ENCODE results near the gene SLCO1B1.
"Not testable (repeated sequence)": the region's sequence is repeated elsewhere in the genome, so short reads cannot be mapped to it uniquely, and the experiment has no call there.

Gene SLCO1B1, protein sequence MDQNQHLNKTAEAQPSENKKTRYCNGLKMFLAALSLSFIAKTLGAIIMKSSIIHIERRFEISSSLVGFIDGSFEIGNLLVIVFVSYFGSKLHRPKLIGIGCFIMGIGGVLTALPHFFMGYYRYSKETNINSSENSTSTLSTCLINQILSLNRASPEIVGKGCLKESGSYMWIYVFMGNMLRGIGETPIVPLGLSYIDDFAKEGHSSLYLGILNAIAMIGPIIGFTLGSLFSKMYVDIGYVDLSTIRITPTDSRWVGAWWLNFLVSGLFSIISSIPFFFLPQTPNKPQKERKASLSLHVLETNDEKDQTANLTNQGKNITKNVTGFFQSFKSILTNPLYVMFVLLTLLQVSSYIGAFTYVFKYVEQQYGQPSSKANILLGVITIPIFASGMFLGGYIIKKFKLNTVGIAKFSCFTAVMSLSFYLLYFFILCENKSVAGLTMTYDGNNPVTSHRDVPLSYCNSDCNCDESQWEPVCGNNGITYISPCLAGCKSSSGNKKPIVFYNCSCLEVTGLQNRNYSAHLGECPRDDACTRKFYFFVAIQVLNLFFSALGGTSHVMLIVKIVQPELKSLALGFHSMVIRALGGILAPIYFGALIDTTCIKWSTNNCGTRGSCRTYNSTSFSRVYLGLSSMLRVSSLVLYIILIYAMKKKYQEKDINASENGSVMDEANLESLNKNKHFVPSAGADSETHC

DNA sequence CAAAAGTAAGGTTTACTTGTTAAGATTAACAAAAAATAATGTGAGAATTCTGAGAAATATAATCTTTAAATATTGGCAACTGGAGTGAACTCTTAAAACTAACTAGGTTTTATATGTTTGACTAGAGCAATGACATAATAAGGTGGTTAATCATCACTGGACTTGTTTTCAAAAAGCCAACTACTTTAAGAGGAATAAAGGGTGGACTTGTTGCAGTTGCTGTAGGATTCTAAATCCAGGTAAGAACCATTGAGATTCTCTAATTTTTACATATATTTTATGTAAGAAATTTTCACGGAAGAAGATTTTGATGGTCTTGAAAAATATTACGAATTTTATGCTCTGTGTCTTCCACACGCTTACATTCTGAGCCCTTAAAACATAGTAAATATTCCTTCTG is at the start of gene SLCO1B1:
SLCO1B1 (plus strand) TSS at position 197 of the 400 bp plus-strand sequence. CDS start 10,381 bp downstream, outside the sequence.
- no peak for DNase-seq

DNA sequence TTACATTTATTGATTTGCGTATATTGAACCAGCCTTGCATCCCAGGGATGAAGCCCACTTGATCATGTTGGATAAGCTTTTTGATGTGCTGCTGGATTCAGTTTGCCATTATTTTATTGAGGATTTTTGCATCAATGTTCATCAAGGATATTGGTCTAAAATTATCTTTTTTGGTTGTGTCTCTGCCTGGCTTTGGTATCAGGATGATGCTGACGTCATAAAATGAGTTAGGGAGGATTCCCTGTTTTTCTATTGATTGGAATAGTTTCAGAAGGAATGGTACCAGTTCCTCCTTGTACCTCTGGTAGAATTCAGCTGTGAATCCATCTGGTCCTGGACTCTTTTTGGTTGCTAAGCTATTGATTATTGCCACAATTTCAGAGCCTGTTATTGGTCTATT is 46.2 kb upstream of the SLCO1B1 start:
- not testable (repeated sequence) for DNase-seq

DNA sequence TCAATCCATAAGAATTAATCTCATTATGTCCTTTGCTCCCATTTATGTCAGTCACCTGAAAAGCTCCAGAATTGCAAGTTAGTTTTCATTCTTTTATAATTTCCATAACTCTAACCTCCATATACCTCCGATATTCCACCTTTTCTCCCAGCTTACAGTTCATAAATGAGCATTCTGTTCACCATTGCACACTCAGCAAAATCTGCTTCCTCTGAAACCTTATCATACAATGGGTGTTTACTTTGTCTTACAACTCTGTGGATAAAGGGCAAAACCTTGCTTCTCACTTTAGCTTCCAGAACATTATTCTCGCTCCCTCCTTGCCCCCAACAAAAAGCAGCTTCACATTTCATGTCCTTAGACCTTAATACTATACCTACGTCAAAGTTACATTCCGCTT is 19.3 kb upstream of the SLCO1B1 start:
- no peak for DNase-seq

DNA sequence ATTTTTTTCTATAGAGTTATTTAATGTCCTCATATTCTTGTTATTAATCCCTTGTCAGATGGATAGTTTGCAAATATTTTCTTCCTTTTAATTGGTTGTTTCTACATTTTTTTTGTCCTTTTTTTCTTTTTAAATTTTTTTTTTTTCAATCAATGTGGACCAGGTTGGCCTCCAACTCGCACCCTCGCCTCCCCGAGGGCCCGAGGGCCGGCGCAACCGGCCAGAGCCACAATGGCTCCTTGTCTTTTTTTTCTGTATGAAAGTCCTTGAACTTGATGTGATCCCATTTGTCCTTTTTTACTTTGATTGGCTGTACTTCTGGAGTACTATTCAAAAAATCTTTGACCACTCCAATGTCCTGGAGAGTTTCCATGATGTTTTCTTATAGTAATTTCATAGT is 17.7 kb upstream of the SLCO1B1 start:
- no peak for DNase-seq

DNA sequence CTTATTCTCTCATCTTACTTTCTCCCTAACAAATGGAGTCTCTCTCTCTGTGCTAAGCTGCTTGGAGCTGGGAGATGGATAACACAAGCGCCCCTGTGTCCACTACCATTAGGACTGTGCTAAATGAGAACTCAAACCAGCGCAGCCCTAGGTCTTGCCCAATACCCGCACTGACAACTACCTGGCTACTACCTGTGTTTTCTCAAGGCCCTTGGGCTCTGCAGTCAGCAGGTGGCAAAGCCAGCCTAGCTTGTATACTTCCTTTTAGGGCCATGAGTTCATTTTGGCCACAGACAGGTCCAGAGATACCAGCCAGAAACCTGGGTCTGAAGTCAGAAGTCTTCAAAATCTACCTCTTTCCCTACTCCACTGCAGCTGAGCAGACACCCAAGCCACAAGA is 13.0 kb upstream of the SLCO1B1 start:
- DNase-seq = no peak

DNA sequence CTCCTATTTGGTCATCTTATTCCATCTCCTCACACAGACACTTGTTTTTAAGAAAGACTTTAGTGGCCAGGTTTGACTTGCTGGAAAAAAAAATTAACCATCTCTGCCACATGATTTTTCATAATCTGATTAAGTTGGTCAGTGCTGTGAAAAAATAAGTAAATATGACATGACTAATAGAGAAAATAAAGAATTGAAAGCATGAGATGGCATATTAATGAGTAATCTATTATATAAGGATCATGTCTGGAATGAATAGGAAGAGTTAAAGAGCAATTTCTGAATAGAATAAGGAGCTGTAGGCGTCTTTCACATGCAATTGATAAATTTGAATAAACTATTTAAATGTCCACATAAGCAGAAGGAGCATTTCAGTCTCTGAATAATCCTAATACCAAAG is 12.2 kb upstream of the SLCO1B1 start:
- DNase-seq = no peak

DNA sequence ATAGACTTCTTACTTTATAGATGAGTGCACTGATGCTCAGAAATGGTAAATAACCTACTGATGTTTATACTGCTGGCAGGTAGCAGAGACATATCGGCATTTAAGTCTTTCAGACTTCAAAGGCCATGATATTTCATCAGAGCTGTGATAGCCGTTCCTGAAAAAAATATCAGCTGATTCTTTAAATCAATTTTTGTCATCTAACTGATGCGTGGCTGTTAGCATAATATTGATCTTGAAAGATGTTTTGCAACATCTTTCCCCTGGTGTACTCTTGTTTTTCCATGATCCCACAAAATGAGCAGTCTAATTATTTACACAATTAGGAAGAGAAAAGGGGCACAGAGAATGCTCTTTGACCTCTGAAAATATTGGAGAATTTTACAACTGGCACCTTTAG is 1.6 kb upstream of the SLCO1B1 start:
- DNase-seq = no peak

DNA sequence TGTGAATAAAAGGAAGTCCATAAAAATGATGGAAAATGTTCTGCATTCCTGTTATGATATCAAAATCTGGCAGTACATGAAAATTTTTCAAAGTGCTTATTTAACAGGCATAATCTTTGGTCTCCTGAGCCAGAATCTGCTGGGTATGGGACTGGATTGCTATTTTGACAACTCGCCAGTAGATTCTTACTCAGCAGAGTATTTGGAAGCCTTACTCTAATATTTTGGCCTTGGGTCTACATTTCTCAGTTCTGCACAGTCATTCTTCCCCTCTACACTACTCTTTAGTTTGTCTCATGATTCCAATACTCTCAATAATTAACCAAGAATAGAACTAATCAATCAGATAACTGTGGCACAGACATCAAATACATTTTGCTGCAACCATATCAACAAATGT is 1.1 kb upstream of the SLCO1B1 start:
- DNase-seq = no peak

DNA sequence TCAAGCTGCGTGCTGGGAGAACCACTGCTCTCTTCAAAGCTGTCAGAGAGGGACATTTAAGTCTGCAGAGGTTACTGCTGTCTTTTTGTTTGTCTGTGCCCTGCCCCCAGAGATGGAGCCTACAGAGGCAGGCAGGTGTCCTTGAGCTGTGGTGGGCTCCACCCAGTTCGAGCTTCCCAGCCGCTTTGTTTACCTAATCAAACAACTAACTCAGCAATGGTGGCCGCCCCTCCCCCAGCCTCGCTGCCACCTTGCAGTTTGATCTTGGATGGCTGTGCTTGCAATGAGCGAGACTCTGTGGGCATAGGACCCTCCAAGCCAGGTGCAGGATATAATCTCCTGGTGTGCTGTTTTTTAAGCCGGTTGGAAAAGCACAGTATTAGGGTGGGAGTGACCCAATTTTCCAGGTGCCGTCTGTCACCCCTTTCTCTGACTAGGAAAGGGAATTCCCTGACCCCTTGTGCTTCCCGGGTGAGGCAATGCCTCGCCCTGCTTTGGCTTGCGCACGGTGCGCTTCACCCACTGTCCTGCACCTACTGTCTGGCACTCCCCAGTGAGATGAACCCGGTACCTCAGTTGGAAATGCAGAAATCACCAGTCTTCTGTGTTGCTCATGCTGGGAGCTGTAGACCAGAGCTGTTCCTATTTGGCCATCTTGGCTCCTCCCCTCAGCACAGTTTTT is 6.5 kb downstream of the SLCO1B1 start:
- not testable (repeated sequence) for DNase-seq

DNA sequence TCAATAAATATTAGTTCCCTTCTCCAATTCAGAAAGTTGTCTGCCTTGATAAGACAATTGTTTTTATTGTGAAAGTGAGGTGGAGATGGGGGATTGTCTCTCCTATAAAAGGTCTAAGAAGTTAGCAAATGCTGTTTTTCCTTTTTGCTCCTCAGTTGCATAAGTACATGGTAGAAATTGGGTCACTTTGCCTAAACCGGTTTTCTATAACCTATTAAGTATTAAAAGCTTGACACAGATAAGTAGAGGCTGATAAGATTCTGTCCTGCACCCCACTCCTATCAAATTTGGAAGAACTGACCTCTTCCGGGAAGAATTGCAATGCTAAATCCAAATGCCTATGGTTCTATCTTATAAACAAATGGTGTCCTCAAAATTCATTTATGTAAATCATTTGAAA is 7.0 kb downstream of the SLCO1B1 start:
- no peak for DNase-seq

DNA sequence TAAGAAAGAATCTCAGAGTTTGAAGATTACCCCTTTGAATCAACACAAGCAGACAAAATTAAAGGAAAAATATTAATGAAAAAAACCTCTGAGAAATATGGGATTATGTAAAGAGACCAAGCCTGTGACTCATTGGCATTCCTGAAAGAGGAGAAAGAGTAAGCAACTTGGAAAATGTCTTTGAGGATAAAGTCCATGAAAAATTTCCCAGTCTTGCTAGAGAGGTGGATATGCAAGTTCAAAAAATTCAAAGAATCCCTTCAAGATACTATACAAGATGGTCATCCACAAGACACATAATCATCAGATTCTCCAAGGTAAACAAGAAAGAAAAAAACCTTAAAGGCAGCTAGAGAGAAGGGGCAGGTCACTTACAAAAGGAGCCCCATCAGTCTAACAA is 13.3 kb downstream of the SLCO1B1 start:
- DNase-seq = no peak

DNA sequence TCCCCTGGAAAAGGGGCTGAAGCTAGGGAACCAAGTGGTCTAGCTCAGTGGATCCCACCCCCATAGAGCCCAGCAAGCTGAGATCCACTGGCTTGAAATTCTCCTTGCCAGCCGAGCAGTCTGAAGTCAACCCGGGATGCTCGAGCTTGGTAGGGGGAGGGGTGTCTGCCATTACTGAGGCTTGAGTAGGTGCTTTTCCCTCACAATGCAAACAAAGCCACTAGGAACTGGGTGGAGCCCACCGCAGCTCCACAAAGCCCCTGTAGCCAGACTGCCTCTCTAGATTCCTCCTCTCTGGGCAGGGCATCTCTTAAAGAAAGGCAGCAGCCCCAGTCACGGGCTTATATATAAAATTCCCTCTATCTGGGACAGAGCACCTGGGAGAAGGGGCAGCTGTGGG is 18.9 kb downstream of the SLCO1B1 start:
- not testable (repeated sequence) for DNase-seq

DNA sequence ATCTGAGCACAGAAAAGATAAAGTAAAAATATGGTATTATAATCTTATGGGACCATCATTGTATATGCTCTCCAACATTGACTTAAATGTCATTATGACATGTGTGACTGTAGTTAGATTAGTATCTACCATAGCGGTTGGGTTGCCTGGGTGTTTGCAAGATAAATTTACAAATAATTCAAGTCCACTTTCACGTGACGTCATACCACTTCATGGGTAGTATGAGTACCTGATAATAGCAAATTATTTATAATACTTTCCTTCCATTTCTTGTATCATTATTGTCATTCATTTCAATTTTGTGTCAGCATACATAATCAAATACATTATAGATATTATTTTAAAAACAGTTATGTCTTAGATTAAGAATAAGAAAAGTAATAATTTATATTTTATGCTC is 20.2 kb downstream of the SLCO1B1 start:
- DNase-seq = no peak

DNA sequence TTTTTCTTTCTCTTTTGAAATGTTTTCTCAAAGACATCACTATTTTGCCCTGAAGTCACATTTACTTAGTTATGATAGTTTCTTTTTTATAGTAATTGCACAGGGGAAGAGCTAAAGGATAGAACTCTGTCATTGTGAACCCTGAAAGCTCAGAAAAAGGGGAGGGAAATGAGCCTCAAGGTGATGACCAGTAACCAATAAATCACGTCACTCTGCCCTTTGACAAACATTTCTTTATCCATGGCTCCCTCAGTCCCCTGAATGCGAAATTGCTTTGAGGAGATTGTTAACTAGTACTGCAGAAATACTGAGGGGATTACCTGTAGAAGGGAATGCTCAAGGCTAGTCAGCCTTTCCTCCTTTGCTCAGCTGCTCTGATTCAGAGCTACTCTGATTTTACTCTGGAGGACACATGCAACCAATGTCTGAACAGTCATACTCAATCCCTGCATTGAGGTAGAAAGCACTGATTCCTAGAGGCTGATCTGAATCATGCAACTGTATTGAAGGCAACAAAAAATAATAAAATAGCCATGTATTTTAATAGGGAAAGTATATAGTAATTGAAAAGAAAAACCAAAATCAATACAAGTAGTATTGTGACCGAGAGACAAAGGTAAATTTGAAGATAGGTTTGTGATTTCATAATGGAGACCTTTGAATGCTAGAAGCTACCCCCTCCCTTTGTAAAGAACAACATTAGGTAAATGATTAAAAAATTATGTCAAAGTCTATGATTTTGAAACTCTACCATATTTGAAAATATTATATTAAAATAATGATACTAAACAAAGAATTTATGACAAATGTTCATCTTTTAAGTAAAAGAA is 24.7 kb downstream of the SLCO1B1 start:
- no peak for DNase-seq

DNA sequence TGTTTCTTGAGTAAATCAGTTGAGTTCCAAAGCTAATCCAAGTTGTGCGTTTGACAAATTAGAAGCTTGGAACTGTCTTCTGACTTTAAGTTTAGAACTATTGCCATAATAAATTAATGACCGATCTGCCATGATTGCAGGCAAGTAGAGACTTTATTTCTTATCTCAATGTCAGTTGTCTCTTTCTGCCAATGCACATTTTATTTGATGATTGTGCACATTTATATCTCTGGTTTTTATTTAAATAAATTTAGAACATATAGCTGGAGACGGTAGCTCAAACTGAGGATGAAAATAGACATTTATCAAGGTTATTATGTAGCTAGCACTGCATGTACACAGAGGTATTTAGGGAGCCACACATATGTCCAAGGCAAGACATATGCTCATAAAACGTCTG is 34.1 kb downstream of the SLCO1B1 start:
- DNase-seq = no peak

DNA sequence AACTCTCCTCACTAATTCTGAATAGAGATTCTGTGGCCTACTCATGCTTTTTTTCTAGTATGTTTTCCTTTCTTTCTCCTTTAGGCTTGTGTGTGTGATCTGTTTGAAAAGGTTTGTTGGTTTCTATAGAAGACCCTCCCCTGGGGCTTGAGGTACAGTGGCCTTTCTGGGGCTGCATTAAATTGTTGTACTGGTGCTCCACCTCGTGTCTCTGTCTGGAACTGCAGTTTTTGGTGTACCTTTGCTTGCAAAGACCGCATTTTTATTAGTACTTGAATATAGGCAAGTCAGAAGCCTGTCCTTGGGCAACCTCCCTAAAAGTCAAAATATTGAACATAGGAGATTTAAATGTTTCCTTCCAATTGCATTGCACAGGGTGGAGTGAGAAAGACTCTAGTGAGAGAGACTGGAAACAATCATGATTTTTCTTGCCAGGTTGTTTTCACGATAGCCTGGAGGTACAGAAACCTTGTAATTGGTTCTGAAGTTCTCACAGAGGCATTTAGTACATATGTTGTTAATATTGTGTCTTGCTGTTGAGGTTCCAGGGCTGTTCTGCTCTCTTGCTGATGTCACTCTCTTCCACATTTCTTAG is 39.0 kb downstream of the SLCO1B1 start:
- DNase-seq = peak in 1 of 2 experiments; percentile 7

DNA sequence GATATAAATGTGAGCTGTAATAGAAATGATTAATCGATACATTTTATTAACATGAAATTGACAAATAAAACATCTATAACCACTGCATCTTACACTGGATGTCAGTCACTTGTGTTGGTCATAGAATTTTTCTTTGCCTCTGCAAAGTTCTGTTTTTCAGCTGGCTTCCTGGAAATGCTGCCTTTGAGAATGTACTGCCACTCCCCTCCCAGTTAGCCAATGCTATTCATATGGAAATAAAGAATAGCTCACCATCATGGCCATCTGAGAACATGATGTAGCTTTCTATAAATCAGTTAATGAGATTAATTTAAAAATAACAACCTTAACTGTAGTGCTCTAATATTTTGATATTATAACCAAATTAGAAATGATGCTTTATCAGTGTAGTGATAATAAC is 41.1 kb downstream of the SLCO1B1 start:
- no peak for DNase-seq

DNA sequence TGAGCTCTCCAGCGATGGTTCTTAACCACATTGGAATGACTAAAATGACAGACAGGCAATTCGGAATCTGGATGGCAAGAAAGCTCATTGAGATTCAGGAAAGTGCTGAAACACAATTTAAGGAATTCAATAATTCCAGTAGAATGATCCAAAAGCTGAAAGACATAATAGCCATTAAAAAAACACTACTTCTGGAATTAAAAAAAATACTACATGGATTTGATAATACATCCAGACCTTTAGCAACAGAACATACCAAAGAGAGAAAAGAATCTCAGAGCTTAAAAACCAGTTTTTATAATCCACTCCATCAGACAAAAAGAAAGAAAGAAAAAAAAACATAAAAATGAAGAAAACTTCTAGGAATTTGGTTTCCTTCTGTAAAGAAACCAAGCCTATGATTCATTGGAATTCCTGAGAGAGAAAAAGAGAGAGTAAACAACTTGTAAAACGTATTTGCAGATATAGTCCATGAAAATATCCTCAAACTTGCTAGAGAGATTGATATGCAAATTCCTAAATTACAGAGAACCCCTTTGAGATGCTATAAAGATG is 52.8 kb downstream of the SLCO1B1 start:
- no peak for DNase-seq

DNA sequence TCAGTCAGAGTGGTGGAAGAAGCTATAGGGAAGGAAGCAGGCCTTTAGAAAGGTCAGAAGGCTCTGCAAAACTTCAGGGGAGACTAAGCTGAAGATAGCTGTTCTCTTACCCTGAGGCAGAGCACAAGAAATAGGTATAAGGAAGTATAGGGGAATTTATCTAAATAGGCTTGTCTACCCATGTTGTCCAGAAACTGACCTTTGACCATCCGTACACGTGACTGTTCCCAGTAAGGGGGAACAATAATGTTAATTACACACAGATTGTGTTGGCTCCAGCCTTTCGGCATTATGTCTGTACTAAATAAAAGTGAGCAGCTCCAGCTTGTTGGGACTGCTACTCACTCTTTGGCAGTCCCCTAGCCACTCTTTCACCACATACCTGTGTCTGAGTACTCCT is 59.0 kb downstream of the SLCO1B1 start:
- DNase-seq = no peak

DNA sequence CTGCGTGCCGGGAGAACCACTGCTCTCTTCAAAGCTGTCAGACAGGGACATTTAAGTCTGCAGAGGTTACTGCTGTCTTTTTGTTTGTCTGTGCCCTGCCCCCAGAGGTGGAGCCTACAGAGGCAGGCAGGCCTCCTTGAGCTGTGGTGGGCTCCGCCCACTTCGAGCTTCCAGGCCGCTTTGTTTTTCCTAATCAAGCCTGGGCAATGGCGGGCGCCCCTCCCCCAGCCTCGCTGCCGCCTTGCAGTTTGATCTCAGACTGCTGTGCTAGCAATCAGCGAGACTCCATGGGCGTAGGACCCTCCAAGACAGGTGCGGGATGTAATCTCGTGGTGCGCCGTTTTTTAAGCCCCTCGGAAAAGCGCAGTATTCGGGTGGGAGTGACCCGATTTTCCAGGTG is 83.4 kb downstream of the SLCO1B1 start:
- not testable (repeated sequence) for DNase-seq

DNA sequence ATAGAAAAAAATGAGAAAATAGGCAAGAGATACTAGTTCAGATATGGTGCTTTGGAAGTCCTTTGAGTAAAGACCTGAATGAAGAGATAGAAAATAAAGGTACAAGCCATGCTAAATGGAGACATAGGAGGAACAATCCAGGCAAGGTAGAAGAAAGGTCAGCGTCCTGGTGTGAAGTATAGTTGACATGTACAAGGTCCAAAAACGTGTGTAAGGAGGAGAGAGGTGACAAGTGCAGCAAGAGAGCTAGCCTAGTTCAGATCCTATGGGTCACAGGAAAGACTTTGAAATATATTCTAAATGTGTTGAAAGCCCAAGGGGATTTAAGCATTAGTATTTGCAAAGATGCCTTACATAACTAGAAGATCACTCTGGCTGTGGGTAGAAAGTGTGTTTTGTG is 88.2 kb downstream of the SLCO1B1 start:
- no peak for DNase-seq

DNA sequence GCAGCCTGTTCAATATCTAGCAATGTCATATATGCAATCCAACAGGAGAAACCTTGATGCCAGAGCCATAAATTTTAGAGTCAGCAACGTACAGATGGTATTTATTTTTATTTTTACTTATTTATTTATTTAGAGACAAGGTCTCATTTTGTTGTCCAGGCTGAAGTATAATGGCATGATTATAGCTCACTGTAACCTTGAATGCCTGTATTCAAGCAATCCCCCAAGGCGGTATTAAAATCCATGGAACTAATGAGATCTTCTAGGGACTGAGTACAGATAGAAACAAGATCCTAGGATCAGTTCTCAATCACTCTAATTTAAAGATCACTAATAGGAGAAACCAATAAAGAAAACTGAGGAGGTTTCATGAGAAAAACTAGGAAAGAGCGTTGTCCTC is 89.3 kb downstream of the SLCO1B1 start:
- no peak for DNase-seq
